GM12878 (cell line): ENCODE measurements around the gene CNN2. TPM values are rescaled to one million over a fixed set of nuclear protein-coding genes. Genes with fewer than 3 reads are reported as not detected.

Experiments used
- BCL11A ChIP-seq: IDR thresholded peaks from 2 replicates; pipeline ENCODE4 v1.6.1; 2011; ENCODE audit warnings: low read depth, low read length
- CHD2 ChIP-seq: IDR thresholded peaks from 2 replicates; pipeline ENCODE4 v1.6.1; 2011; ENCODE audit warnings: low read depth, low read length, improper control_type of control experiment, borderline replicate concordance
- CREM ChIP-seq: IDR thresholded peaks from 2 replicates; pipeline ENCODE4 v1.6.1; 2014; ENCODE audit warnings: antibody characterized with exemption, low read depth
- DPF2 ChIP-seq: fragments of 450-650 bp; IDR thresholded peaks from 2 replicates; pipeline ENCODE4 v1.6.1; 2017; ENCODE audit warnings: mild to moderate bottlenecking
- HCFC1 ChIP-seq: fragments of 150-350 bp; IDR thresholded peaks from 2 replicates; pipeline ENCODE4 v1.6.1; 2014; ENCODE audit warnings: low read length
- IRF3 ChIP-seq: fragments of 450-650 bp; IDR thresholded peaks from 2 replicates; pipeline ENCODE4 v1.6.1; 2014; ENCODE audit warnings: mild to moderate bottlenecking
- MTA2 ChIP-seq: fragments of 450-650 bp; IDR thresholded peaks from 2 replicates; pipeline ENCODE4 v1.6.1; 2016; ENCODE audit warnings: low read depth, mild to moderate bottlenecking, moderate library complexity
- NR2C1 ChIP-seq: fragments of 450-650 bp; IDR thresholded peaks from 2 replicates; pipeline ENCODE4 v1.6.1; 2017; ENCODE audit warnings: antibody characterized with exemption, mild to moderate bottlenecking, moderate library complexity
- NRF1 ChIP-seq: conservative IDR thresholded peaks from 2 replicates; pipeline ENCODE4 v1.6.1; 2011; ENCODE audit warnings: mild to moderate bottlenecking, low read depth, low read length, improper control_type of control experiment
- PAX8 ChIP-seq: fragments of 450-650 bp; IDR thresholded peaks from 2 replicates; pipeline ENCODE4 v1.6.1; 2017; ENCODE audit warnings: mild to moderate bottlenecking, moderate library complexity
- PKNOX1 ChIP-seq: fragments of 450-650 bp; IDR thresholded peaks from 2 replicates; pipeline ENCODE4 v1.6.1; 2016; ENCODE audit warnings: mild to moderate bottlenecking
- POLR2A ChIP-seq: IDR thresholded peaks from 2 replicates; pipeline ENCODE4 v1.6.1; 2011; ENCODE audit warnings: low read depth, mild to moderate bottlenecking, low read length
- SMAD5 ChIP-seq: IDR thresholded peaks from 2 replicates; pipeline ENCODE4 v1.6.1; 2016; ENCODE audit warnings: antibody characterized with exemption, low read depth
- SMARCA5 ChIP-seq: fragments of 450-650 bp; IDR thresholded peaks from 2 replicates; pipeline ENCODE4 v1.6.1; 2017; ENCODE audit warnings: mild to moderate bottlenecking
- SP1 ChIP-seq: IDR thresholded peaks from one replicate; pipeline ENCODE4 v1.6.1; 2011; ENCODE audit warnings: low read depth, low read length
- SREBF2 ChIP-seq: IDR thresholded peaks from 2 replicates; pipeline ENCODE4 v1.6.1; 2012; ENCODE audit warnings: mild to moderate bottlenecking, low read length
- TCF7 ChIP-seq: IDR thresholded peaks from 2 replicates; pipeline ENCODE4 v1.6.1; 2014; ENCODE audit warnings: antibody characterized with exemption, borderline replicate concordance
- YY1 ChIP-seq: IDR thresholded peaks from 2 replicates; pipeline ENCODE4 v1.6.1; 2011; ENCODE audit warnings: low read depth, mild to moderate bottlenecking, low read length
- ZNF687 ChIP-seq: fragments of 450-650 bp; IDR thresholded peaks from 2 replicates; pipeline ENCODE4 v1.6.1; 2017; ENCODE audit warnings: mild to moderate bottlenecking, moderate library complexity
- polyA plus RNA-seq, 11 experiments: library from polyadenylated mRNA; depleted of rRNA in 4 of 11; unstranded in 6 of 11; stranded (reverse) in 5 of 11; fragments of >200 nt; fragmentation: Nextera tagmentation in 4 of 11; fragmentation: Illumina TruSeq in 1 of 11; extraction: Ambion mirVana in 4 of 11; extraction: Trizol in 1 of 11; gene quantifications; 1 replicate in 1 of 11; 2 replicates in 10 of 11; pipeline versions ENCODE4 v1.2.1 to v1.2.3, GENCODE V29; 2011 to 2016; ENCODE audit warnings: inconsistent platforms in 2 of 11, missing spikeins in 2 of 11, low read depth in 1 of 11
- total RNA-seq, 4 experiments: library from RNA; depleted of rRNA in 3 of 4; stranded (reverse); fragments of >200 nt in 3 of 4; fragmentation: Illumina TruSeq in 1 of 4; extraction: Trizol in 1 of 4; gene quantifications; 2 replicates each; pipeline versions ENCODE4 v1.2.1 to v1.2.3, GENCODE V29; 2013 to 2021

CNN2 gene
- total and polyA plus RNA-seq, 10 of the 15 experiments (the other 5 are each of a cell fraction or from before 2014, with no cell fraction given), result 34.7 to 311 (median 172) TPM

- TF ChIP-seq TCF7 (no peak), CHD2 (no peak), DPF2 (peak; percentile 43; the same call in 1 of the 2 replicates), YY1 (no peak; the same call in 1 of the 2 replicates), NRF1 (no peak), IRF3 (no peak), NR2C1 (peak; percentile 98), POLR2A (peak; percentile 29), MTA2 (peak; percentile 86), ZNF687 (peak; percentile 99), HCFC1 (no peak), PKNOX1 (no peak), BCL11A (no peak), SP1 (no peak), SMAD5 (no peak), PAX8 (no peak), SMARCA5 (peak; percentile 83; the same call in 1 of the 2 replicates), CREM (peak; percentile 34; the same call in 1 of the 2 replicates), SREBF2 (no peak)
Measured at GRCh38 chr19:1068009-1069001, 41.9 kb downstream of the CNN2 start (continued).
